GM13976 (cell line): ENCODE measurements around the gene TEF.

Experiments used
- DNase-seq: peaks from one replicate; pipeline ENCODE4 v3.0.0; 2012; ENCODE audit warnings: low spot score
- CTCF ChIP-seq: IDR thresholded peaks from 2 replicates; pipeline ENCODE4 v1.5.1; 2012; ENCODE audit warnings: borderline replicate concordance, mild to moderate bottlenecking; ENCODE audit not compliant: insufficient read depth; ENCODE audit errors: extremely low read depth, missing control alignments, control extremely low read depth
- in situ Hi-C: fragments of 300-500 bp; cut with MboI; formaldehyde crosslinking; loops from one replicate; pipeline ENCODE4 v1.12.0; 2022; ENCODE audit warnings: low sequenced_read_pairs, mixed read lengths, inconsistent platforms; ENCODE audit not compliant: unreplicated experiment

TEF gene

DNA sequence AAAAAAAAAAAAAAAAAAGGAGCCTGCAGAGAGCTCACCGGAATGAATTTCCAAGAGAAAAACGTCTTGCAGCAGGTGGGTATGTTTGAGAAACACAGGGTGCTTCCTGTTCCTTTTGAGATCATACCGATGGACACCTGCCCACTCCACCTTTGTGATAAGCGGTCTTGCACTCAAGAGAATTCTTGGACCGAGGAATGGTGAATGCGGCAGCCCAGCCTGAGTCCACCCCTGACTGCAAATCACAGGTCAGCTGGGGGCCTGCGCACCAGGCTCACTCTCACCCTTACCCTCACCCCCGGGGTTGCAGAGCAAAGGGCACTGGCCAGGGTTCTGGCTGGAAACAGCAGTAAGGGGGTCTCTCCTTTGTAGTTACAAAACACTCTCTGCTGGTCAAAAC, 16.8 kb upstream of the TEF start:
- no peak for TF ChIP-seq CTCF
- in situ Hi-C loops = no loop called here
- no peak for DNase-seq

DNA sequence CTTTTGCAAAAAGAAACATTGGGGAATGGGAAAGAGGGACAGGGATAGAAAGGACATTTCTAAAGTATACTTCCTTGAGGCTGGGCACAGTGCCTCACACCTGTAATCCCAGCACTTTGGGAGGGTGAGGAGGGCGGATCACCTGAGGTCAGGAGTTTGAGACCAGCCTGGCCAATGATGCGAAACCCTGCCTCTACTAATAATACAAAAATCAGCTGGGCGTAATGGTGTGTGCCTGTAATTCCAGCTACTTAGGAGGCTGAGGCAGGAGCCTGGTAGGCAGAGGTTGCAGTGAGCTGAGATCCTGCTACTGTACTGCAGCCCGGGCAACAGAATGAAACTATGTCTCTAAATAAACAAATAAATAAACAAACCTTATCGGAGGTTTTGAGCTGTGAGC, 16.3 kb upstream of the TEF start:
- in situ Hi-C loops = no loop called here
- DNase-seq = no peak
- no peak for TF ChIP-seq CTCF

DNA sequence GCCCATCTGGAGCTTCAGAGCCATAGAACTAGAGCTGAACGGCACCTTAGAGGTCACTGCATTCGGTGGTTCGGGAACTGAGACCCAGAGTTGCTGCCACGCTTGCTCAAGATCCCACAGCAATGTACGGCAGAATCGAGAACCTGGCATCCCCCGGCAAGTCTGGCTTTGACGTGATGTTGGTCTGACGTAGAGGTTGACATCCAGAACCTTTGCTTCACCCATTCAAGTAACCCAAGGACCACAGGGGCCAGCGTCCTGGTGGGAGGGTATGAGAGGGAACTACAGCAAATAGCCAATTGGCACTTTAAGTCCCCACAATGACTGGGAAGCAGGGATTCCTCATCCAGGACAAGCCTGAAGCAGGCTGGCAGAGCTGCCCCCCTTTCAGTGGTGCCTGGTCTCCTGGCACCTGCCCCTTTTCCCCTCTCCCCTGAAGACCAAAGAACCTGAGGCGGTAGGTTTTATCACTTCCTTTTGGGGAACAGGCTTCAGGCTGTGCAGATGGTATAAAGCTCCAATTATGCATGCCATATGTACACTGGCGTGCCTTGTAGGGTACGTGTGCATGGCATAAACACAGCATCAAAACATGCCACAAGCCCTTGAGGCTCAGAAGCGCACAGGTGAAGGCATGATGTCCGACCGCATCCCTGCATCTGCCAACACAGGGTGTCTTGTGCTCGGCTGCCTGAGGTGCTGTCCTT, 15.3 kb upstream of the TEF start:
- TF ChIP-seq CTCF = no peak
- in situ Hi-C loops = no loop called here
- DNase-seq = no peak

DNA sequence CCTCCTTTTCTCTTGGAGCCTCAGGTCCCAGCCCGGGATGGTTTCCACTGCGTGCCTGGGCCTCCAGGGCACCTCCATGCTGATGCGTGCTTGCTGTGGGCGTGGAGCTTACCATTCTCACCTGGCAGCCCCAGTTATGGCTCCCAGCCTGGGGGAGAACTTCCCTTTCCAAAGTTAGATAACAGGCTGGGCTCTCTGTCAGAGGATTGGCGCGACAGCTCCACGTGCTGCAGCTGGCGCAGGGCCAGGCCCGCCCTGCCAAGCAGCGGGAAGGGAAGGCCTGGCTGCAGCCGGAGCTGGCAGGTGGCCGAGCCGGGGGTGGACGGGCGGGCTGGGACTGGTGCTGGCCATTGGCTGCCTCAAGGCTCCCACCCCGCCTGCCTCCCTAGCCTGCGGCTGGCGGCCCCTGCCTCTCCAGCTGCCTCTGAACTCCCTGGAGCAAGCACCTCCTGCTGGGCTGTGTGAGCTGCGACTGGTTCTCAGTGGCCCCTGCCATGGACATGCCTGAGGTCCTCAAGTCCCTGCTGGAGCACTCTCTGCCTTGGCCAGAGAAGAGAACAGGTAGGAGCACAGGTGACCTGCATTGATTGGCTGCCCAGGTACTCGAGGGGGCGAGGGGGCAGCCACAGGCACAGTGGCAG, 14.6 kb upstream of the TEF start:
- in situ Hi-C loops = no loop called here
- DNase-seq = peak; percentile 59
- TF ChIP-seq CTCF = no peak

GRCh38 chr22:41367680-41368542, 13.8 kb upstream of the TEF start:
- in situ Hi-C loops = no loop called here
- TF ChIP-seq CTCF = no peak
- DNase-seq = no peak

DNA sequence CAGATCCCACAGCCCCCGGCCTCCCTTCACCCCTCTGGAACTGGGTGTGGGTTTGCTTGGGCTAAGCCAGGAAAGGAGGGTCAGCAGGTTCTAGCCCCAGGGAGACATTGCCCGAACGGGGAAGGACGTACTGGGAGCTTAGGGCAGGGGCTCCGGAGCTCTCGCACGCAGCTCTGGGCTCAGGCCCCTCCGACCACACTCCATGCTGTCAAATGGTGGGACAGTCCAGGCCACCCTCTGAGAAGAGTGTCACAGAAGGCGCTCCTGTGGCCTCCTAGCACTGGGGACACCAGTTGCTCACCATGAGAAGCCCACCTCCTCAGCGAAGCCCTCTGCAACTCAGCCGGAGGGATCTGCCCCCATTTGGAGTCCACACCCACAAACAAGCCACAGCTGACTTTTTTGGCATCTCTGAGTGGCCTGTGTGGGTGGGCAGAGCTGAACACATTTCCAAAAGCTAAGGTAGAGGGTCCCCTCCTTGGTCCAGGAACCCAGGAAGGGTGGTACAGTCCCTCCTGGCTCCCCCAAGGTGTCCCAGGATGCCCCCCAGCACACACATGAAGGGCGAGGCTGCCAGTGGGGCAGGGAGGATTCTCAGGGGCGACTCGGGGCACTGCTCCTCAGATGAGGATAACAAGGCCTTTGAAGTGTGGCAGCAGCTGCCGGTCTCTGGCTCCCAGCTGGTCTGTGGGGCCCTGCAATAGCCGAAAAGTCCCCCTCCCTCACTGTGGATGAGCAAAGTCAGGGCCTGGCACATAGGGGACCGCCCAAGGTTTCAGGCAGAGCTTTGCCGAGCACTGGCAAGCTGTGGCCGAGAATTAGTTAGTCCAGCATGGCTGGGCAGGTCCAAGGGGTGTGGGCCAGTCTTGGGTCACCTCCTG, 13.0 kb upstream of the TEF start:
- in situ Hi-C loops = no loop called here
- no peak for DNase-seq
- TF ChIP-seq CTCF = no peak
